ENCODE data around the gene TRAP1. TPM values are rescaled to one million over a fixed set of nuclear protein-coding genes. Genes with fewer than 3 reads are reported as not detected.

TRAP1 gene
- polyA plus RNA-seq, 1 donor from 2014 or later = 73.0 TPM

GRCh38 chr16:3748307-3748706 lies 31.0 kb upstream of the TRAP1 start:
- Histone ChIP-seq H4K20me1 (ENCODE audit: insufficient read depth) (no peaks in the 10 kb centered on the region), H3K79me2 (replicated peaks; ENCODE audit: insufficient read depth, low read length) (peaks cover 14% of the 10 kb centered on the region), H3K4me2 (ENCODE audit: low read length) (no peak overlapping the region), H3K36me3 (ENCODE audit: insufficient read depth, low read length) (peaks cover 3% of the 10 kb centered on the region), H3K9me3 (ENCODE audit: low read length) (no peaks in the 10 kb centered on the region), H3F3A (ENCODE audit: insufficient read depth, low read length, poor library complexity, severe bottlenecking) (no peaks in the 10 kb centered on the region), H3K4me3 (ENCODE audit: low read length) (no peak overlapping the region), H3K9me2 (ENCODE audit: insufficient read depth, low read length) (no peaks in the 10 kb centered on the region), H3K27ac (ENCODE audit: low read length) (no peak overlapping the region), H3K27me3 (ENCODE audit: insufficient read depth, low read depth, low read length) (no peaks in the 10 kb centered on the region), H3K9ac (ENCODE audit: low read length) (no peak overlapping the region), H2AFZ (ENCODE audit: low read depth, low read length) (no peak overlapping the region)
- TF ChIP-seq RAD21 (conservative IDR thresholded peaks at IDR 0.05) (no peak), MXI1 (conservative IDR thresholded peaks at IDR 0.05; ENCODE audit: poor library complexity, severe bottlenecking) (no peak), EP300 (conservative IDR thresholded peaks at IDR 0.05; ENCODE audit: poor library complexity, severe bottlenecking) (no peak), TAF1 (IDR thresholded peaks at IDR 0.05; ENCODE audit: low read depth) (no peak), EZH2 (IDR thresholded peaks at IDR 0.05; ENCODE audit: borderline replicate concordance, insufficient read depth, low read length, poor library complexity, severe bottlenecking) (no peak), SMC3 (conservative IDR thresholded peaks at IDR 0.05; ENCODE audit: poor library complexity) (no peak), CTCF (IDR thresholded peaks at IDR 0.05; ENCODE audit: poor library complexity, severe bottlenecking) (no peak), POLR2AphosphoS5 (IDR thresholded peaks at IDR 0.05) (no peak)
- TF ChIP-seq, protein P1, sequence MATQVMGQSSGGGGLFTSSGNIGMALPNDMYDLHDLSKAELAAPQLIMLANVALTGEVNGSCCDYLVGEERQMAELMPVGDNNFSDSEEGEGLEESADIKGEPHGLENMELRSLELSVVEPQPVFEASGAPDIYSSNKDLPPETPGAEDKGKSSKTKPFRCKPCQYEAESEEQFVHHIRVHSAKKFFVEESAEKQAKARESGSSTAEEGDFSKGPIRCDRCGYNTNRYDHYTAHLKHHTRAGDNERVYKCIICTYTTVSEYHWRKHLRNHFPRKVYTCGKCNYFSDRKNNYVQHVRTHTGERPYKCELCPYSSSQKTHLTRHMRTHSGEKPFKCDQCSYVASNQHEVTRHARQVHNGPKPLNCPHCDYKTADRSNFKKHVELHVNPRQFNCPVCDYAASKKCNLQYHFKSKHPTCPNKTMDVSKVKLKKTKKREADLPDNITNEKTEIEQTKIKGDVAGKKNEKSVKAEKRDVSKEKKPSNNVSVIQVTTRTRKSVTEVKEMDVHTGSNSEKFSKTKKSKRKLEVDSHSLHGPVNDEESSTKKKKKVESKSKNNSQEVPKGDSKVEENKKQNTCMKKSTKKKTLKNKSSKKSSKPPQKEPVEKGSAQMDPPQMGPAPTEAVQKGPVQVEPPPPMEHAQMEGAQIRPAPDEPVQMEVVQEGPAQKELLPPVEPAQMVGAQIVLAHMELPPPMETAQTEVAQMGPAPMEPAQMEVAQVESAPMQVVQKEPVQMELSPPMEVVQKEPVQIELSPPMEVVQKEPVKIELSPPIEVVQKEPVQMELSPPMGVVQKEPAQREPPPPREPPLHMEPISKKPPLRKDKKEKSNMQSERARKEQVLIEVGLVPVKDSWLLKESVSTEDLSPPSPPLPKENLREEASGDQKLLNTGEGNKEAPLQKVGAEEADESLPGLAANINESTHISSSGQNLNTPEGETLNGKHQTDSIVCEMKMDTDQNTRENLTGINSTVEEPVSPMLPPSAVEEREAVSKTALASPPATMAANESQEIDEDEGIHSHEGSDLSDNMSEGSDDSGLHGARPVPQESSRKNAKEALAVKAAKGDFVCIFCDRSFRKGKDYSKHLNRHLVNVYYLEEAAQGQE (IDR thresholded peaks at IDR 0.05; ENCODE audit: borderline replicate concordance) = no peak

DNA sequence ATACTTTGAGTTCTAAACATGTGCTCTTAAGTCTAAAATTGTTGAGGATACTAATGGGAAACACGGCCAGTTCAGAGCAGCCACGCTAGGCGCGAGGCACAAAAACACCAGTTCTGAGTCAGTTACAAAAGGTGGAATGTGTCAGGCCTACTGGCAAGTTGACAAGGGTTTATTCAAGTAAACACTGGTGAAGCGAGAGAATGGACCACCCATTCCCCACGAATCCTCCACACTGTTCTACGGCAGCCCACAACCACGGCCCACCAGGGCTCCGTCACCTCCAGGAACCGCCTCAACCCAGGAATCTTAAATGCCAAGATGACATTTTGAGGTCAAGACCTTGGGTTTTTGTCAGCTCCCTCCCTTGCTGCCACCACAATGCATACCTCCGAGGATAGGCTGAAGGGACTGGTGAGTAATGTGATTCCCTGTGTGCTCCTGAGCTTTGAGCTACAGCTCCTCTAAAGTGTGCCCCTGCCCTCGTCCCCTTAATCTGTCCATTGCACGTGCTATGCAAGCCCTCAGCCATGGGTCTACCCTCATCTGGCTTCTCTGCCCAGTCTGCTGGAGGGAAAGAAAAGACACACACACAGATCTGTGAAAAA lies 28.5 kb upstream of the TRAP1 start:
- no peaks in the 10 kb centered on the region for H3K9me3 ChIP-seq (ENCODE audit: low read length)

More for the DNA sequence above, 28.5 kb upstream of the TRAP1 start:
- no peaks in the 10 kb centered on the region for H3K36me3 ChIP-seq (ENCODE audit: insufficient read depth, low read length)
- no peak overlapping the region for H3K9ac ChIP-seq (ENCODE audit: low read length)
- H3K4me3 ChIP-seq (ENCODE audit: low read length) = no peak overlapping the region
- H3F3A ChIP-seq (ENCODE audit: insufficient read depth, low read length, poor library complexity, severe bottlenecking) = no peaks in the 10 kb centered on the region
- no peaks in the 10 kb centered on the region for H4K20me1 ChIP-seq (ENCODE audit: insufficient read depth)
- H3K27ac ChIP-seq (ENCODE audit: low read length) = no peak overlapping the region
- no peaks in the 10 kb centered on the region for H3K79me2 ChIP-seq (replicated peaks; ENCODE audit: insufficient read depth, low read length)
- no peak overlapping the region for H3K4me2 ChIP-seq (ENCODE audit: low read length)
- no peaks in the 10 kb centered on the region for H3K27me3 ChIP-seq (ENCODE audit: insufficient read depth, low read depth, low read length)
- no peak overlapping the region for H2AFZ ChIP-seq (ENCODE audit: low read depth, low read length)
- TF ChIP-seq EZH2 (IDR thresholded peaks at IDR 0.05; ENCODE audit: borderline replicate concordance, insufficient read depth, low read length, poor library complexity, severe bottlenecking) (no peak), MXI1 (conservative IDR thresholded peaks at IDR 0.05; ENCODE audit: poor library complexity, severe bottlenecking) (no peak)
- H3K9me2 ChIP-seq (ENCODE audit: insufficient read depth, low read length) = no peaks in the 10 kb centered on the region
